NCI-H2171 treated with DMSO at 0.1 percent for 48 hours (cell line): Measurements from ENCODE around the gene TAS2R20.

Source experiments
- DNase-seq: peaks from one replicate; lab custom pipeline; 2025; lab: John Stamatoyannopoulos, UW

TAS2R20 gene

DNA sequence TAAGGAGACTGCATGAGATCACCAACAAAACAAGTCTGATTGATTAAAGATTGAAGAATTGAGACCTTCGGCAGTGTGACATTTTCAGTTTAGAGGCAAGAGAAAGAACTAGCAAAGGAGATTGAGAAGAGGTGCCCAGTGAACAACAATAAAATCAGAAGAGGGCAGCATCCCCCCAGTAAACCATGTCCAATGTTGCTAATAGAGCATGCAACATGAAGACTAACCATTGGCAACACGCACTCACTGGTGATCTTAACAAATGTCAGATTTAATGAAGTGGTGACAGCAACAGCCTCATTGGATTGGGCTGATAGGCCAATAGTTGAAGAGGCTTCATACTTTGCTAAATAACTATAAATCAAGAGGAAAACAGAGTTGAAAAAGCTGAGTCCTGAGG is 38.3 kb downstream of the TAS2R20 start:
- no peak for DNase-seq

DNA sequence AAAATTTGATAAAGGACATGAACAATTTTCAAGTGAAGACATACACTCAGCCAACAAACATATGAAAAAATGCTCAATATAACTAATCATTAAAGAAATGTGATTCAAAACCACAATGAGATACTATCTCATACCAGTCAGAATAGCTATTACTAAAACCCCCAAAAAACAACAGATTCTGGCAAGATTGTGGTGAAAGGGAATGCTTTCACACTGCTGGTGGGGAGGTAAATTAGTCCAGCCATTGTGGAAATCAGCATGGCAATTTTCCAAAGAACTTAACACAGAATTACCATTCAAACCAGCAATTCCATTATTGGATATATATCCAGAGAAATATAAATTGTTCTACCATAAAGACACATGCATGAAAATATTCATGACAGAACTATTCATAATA is 40.4 kb downstream of the TAS2R20 start:
- no peak for DNase-seq

DNA sequence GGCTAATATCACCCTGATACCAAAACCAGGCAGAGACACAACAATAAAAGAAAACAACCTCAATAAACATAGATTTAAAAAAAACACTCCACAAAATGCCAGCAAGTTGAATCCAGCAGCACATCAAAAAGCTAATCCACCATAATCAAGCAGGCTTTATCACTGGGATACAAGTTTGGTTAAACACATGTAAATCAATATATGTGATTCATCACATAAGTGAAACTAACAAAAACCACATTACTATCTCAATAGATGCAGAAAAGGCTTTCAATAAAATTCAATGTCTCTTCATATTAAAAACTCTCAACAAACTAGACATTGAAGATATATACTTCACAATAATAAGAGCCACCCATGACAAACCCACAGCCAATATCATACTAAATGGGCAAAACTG is 42.0 kb downstream of the TAS2R20 start:
- DNase-seq = no peak

DNA sequence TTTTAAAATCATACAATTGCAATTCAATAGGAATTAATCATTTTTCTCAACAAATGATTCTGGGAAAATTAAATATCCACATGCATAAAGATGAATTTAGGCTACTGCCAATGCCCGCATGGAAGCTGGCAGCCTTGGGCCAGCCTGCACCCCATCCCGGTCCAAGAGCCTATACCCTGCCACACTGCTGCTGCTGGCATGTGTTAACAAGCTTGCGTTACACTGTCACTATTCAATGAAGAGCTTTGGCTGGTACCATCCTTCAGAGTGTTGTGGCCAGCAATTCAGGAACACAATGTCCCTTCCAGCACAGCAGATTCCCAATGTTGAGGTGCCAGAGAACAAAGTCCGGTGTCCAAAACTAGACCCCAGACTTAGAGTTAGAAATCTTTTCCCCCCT is 45.5 kb downstream of the TAS2R20 start:
- no peak for DNase-seq
